ENCODE measurements around the gene PI4K2B.

- TF ChIP-seq CTCF (optimal IDR thresholded peaks at IDR 0.05 in 1 of 3, IDR thresholded peaks at IDR 0.05 in 1 of 3, conservative IDR thresholded peaks at IDR 0.05 in 1 of 3; ENCODE audit: extremely low read depth in 1 of 3, insufficient read depth in 2 of 3, low read length in 3 of 3) (peak; percentile 69 to 99 (median 91)), EZH2 (IDR thresholded peaks at IDR 0.05; ENCODE audit: low read length) (no peak)
These were observed 78.8 kb downstream of the PI4K2B start, which contains the start of gene ZCCHC4 for GRCh38 chr4:25312496-25313200.

All from keratinocyte (primary cell).